ENCODE measurements around the gene PHACTR3.

DNA sequence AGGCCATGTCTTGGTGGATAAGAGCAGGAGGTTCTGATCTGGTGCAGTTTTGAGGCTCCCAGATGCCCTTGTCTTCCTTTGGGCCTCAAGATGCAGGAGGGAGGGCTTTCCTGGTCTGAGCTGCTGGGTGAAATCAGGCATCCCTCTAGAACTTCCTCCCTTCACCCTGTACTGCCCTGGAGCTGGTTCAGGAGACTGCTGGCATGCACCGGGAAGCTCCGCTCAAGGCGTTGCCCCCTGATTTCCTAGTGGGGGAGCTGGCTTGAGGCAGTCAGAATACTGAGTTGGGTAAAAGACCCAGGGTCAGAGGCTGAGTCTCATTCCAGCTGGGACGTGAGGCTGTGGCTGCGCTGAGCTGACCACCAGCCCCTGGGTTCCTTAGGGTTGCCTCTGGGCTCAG, 12.0 kb downstream of the PHACTR3 start:
- TF ChIP-seq HNF4G (IDR thresholded peaks at IDR 0.05): no peak
- TF ChIP-seq, protein P1, sequence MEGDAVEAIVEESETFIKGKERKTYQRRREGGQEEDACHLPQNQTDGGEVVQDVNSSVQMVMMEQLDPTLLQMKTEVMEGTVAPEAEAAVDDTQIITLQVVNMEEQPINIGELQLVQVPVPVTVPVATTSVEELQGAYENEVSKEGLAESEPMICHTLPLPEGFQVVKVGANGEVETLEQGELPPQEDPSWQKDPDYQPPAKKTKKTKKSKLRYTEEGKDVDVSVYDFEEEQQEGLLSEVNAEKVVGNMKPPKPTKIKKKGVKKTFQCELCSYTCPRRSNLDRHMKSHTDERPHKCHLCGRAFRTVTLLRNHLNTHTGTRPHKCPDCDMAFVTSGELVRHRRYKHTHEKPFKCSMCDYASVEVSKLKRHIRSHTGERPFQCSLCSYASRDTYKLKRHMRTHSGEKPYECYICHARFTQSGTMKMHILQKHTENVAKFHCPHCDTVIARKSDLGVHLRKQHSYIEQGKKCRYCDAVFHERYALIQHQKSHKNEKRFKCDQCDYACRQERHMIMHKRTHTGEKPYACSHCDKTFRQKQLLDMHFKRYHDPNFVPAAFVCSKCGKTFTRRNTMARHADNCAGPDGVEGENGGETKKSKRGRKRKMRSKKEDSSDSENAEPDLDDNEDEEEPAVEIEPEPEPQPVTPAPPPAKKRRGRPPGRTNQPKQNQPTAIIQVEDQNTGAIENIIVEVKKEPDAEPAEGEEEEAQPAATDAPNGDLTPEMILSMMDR (IDR thresholded peaks at IDR 0.05; ENCODE audit: low read depth, low read length, missing input control): no peak
- no peak for TF ChIP-seq TAF1 (conservative IDR thresholded peaks at IDR 0.05)
- TF ChIP-seq REST (IDR thresholded peaks at IDR 0.05): no peak
- TF ChIP-seq, protein P2, sequence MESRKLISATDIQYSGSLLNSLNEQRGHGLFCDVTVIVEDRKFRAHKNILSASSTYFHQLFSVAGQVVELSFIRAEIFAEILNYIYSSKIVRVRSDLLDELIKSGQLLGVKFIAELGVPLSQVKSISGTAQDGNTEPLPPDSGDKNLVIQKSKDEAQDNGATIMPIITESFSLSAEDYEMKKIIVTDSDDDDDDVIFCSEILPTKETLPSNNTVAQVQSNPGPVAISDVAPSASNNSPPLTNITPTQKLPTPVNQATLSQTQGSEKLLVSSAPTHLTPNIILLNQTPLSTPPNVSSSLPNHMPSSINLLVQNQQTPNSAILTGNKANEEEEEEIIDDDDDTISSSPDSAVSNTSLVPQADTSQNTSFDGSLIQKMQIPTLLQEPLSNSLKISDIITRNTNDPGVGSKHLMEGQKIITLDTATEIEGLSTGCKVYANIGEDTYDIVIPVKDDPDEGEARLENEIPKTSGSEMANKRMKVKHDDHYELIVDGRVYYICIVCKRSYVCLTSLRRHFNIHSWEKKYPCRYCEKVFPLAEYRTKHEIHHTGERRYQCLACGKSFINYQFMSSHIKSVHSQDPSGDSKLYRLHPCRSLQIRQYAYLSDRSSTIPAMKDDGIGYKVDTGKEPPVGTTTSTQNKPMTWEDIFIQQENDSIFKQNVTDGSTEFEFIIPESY (IDR thresholded peaks at IDR 0.05): no peak
- TF ChIP-seq EGR1 (IDR thresholded peaks at IDR 0.05; ENCODE audit: low read depth in 2 of 2): no peak
- no peak for TF ChIP-seq YY1 (IDR thresholded peaks at IDR 0.05)
- no peak for TF ChIP-seq RAD21 (IDR thresholded peaks at IDR 0.05)

Measured in liver (tissue), 3 donors.